ENCODE measurements around the gene RNF213.
A peak's percentile ranks its signal among the peaks of the same experiment; 100 is the strongest.
"Not testable (repeated sequence)": the region's sequence is repeated elsewhere in the genome, so short reads cannot be mapped to it uniquely, and the experiment has no call there.

RNF213 gene

DNA sequence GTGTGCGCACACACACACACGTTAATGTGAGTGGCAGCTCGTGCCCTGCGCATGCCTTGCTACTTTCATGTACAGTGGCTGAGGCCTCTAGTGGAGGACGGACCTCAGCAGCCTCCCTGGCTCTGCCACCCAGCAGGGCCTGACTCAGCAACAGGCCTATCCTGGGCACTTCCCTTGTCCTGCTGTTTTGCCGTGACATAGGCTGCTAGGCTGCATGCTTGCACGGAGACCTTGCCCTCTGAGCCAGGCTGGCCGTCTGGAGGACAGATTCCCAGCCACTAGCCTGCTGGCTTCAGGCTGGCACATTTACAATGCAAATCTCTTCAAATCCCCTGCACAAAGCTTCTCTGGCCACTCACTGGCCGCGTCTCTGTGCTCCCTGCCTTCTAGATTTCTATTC lies 9.5 kb downstream of the RNF213 start:
- no peak for DNase-seq (ENCODE audit: low read depth in 3 of 3)

DNA sequence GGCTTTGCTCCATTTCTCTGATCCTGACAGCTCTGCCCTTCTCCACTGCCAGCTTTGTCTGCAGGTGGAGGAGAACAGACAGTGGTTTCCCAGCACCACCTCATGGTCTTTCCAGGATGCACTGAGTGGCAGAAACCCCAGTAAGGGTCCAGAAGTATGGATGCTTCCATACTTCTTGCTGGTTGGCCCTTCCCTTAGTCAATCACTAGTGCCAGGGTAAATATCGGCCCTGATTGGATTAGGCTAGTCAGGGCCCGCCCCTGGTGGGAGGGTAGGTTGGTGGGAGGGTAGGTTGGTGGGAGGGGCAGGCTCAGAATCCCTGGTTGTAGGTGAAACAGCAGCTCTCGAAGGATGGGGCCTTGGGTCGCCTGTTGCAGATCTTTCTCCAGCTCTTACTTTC lies 10.2 kb downstream of the RNF213 start:
- DNase-seq (ENCODE audit: low read depth in 3 of 3) = peak in 1 of 3 experiments; percentile 31

DNA sequence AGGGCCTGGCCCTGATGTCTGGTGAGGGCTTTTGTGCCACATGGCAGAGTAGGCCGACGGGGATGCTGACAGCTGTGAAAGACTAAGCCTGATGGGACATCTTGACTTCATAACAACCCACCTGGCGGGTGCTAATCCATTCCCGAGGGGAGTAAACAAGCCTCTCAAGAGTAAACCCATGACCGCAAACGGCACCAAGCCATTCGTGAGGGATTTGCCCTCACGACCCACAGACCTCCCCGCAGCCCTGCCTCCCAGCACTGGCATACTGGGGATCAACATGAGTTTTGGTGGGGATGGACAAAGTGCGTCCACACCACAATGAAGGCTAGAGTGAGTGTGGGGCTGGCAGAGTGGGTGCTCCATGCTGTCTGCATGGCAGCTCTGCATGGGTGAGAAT lies 11.7 kb downstream of the RNF213 start:
- no peak for DNase-seq (ENCODE audit: low read depth in 3 of 3)

DNA sequence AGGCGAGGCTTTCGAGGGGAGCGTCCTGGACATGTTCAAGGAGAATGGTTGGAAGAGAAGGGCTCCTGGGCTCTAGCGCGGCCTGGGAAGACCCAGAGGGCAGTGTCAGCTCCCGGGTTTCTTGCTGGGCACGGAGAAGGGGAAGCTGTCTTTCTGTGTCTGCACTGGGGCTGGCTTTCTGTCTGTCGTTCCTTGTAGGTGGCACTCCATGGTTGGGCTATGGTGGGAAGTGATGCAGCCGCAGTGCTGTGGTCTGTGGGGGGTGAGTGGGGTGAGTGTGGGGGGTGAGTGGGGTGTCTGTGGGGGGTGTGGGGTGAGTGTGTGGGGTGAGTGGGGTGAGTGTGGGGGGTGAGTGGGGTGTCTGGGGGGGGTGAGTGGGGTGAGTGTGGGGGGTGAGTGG lies 13.7 kb downstream of the RNF213 start:
- no peak for DNase-seq (ENCODE audit: low read depth in 3 of 3)

DNA sequence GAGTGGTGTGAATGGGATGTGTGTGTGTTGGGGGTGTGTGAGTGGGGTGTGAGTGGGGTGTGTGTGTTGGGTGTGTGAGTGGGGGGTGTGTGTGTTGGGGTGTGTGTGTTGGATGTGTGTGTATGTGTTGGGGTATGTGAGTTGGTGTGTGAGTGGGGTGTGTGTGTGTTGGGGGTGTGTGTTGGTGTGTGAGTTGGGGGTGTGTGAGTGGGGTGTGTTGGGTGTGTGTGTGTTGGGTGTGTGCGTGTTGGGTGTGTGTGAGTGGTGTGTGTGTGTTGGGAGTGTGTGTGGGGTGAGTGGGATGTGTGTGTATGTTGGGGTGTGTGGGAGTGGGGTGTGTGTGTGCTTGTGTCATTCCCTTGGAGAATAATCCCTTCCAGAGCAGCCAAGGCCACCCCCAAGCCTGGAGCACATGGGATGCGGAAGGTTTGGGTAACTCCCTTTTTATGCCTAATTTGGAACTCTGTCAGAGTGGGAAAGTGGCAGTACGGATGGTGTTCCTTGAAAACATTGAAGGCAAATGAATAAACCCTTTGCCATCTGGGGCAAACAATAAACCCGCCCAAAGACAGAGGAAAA lies 14.3 kb downstream of the RNF213 start:
- DNase-seq (ENCODE audit: low read depth in 3 of 3) = no peak

DNA sequence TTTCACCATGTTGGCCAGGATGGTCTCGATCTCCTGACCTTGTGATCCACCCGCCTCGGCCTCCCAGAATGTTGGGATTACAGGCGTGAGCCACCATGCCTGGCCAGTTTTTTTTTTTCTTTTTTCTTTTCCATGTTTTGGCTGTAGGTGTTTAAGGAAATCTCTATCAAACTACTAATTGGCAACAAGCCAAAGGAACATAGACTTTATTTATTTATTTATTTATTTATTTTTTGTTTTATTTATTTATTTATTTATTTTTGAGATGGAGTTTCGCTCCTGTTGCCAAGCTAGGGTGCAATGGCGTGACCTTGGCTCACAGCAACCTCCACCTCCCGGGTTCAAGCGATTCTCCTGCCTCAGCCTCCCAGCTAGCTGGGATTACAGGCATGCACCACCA lies 15.2 kb downstream of the RNF213 start:
- not testable (repeated sequence) for DNase-seq (ENCODE audit: low read depth in 3 of 3)

DNA sequence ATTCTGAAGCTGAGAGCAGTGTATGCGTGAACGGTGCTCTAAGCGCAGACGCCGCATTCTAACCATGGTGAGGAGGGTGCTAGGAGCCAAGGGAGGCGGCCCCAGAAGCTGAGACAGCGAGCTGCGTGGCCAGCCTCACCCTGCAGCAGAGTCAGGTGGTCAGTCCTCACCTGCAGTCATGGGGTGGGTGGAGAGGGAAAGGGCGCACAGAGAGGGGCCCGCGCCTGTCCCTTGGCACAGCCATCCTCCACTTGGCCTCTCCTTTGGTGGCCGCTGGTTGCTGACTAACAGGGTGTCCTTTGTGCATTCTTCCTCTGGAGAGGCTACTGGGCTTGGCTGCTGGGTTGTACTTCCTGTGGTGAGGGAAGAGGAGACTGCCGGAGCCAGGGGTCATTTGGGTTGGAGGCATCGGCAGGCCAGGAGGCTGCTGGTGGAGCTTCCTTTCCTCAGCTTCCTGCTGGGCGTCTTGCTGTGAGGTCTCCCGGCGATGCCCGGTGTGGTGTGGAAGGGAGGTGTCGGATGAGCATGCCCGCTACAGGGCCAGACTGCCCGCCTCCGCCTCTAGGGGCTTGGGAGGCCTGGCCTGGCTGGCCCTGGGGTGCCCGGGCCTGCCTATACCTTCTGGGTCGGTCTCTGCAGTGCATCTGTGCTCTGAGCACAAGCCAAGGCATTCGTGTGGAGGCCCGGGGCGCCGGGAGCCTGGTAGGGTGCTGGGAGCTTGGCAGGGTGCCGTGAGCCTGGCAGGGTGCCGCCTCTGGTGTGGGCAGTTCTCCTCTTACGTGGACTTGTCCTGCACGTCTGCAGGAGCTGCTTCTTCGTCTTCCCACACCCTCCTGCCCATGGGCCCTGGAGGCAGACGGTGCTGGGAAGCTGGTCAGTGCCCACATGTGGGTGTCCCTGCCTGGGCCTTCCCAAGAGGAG lies 17.4 kb downstream of the RNF213 start:
- DNase-seq (ENCODE audit: low read depth in 3 of 3) = no peak

DNA sequence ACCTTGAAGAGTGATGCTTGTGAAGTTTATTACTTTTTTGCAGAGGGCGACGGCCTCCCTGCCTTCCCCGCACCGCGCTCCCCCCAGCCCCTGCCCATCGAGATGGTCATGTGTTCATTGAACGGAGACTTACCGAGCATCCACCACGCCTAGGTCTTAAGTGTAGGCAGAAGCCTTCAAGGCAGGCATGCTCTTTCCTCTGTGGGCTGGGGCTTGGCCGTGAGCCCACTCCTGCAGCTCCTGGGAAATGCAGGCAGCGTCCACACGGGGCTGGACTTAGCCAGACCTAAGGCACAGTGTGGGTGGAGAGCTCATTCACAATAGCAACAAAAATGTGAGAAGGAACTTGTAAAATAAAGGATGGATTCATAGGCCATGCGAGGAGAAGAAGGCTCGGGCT lies 19.2 kb downstream of the RNF213 start:
- no peak for DNase-seq (ENCODE audit: low read depth in 3 of 3)

DNA sequence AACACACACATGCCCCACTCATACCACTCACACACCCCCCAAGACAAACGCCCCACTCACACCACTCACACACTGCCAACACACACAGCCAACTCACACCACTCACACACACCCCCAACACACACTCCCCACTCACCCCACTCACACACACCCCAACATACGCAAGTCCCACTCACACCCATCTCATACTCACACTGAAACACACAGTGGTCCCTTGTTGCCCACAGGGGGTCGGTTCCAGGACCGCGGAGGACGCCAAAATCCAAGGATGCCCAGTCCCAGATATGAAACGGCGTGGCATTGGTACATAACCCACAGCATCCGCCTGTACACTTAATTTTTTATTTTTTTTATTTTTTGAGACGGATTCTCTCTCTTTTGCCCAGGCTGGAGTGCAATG lies 20.9 kb downstream of the RNF213 start:
- DNase-seq (ENCODE audit: low read depth in 3 of 3) = no peak

DNA sequence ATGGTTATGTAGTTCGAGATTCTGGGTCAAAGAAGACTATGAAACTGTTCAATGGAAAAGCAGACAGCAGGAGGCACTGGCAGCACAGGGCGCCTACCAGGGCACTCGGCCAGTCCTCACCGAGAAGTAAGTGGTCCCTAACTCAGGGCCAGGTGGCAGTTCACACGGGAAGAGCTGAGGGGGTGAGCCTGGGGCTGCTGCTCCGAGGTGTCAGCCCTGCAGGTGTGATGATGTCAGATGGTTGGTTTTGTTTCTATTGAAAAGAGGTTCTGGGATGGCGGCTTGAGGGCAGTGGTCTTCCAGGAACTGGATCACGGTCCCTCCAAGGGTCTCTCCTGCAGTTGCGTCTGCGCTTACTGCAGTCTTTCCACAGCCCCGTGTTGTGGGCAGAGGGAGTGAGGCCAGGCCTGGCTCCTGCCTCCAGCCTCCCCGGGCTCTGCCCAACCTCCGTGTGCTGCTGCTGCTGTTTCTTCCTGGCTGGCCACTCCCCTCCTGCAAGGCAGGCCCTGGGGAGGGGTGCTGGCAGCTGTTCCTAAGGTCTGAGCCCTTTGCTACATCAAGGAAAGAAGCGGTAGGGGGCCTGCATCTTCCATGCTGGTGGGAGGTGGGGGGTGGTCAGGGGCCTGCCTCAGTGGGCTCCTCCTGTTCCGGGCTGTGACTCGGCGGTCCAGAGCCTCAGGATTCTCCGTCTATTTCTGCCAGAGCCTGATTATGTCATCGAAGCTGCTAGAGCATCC lies 22.6 kb downstream of the RNF213 start:
- DNase-seq (ENCODE audit: low read depth in 3 of 3) = no peak

DNA sequence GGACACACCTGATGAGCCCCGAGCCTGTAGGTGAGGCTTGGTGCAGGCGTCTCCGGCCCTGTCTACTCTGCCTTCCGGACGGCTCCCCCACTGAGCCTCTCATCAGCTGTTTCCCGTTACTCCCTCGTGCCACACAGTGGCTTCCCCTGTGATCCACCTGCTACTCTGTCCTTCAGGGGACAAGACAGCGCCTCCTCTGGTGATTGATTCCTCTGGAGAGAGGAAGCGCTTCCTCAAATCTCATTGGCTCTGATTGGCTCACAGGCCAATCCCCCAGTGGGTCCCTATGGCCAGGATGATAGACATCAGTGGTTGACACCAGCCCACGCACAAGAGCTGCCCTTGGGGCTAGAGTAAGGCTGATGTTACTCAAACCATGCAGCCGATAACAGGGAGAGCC lies 24.0 kb downstream of the RNF213 start:
- DNase-seq (ENCODE audit: low read depth in 3 of 3) = no peak

DNA sequence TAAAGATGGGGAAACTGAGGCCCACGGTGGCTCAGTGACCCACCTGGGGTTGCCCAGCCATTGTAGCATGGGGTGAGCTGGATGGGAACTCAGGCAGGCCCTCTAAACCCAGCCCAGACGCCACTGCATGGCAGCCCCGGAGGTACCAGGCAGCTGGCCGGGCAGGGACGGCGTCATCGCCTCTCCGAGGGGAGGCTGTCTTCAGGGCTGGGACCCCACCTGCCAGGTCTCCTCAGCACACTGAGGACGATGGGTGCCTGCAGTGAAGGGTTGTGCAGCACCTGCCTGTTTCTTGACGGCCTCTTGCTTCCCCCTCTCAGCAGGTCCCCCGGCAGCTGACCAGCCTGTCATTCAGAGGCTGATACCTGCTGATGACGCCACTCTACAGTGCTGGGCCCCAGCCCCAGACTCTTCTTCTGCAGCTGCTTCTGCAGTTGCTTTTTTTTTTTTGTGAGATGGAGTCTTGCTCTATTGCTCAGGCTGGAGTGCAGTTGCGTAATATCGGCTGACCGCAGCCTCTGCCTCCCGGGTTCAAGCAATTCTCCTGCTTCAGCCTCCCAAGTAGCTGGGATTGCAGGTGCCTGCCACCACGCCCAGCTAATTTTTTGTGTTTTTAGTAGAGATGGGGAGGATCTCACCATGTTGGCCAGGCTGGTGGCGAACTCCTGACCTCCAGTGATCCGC lies 24.7 kb downstream of the RNF213 start:
- no peak for DNase-seq (ENCODE audit: low read depth in 3 of 3)

DNA sequence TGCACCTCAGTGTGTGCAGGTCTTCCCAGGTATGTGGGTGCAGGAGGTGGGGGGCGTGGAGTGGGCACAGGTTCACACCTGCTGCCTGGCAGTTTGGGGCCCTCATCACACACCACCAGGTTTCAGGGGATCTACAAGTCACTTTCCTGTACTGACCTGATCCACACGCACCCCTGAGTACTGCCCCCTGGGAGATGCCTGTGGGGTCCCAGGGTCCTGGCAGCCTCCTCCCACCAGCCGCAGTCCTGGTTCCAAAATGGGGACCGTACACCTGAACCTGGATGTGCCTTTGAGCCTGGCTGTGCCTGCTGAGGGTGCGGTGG lies 25.9 kb downstream of the RNF213 start:
- no peak for DNase-seq (ENCODE audit: low read depth in 3 of 3)

DNA sequence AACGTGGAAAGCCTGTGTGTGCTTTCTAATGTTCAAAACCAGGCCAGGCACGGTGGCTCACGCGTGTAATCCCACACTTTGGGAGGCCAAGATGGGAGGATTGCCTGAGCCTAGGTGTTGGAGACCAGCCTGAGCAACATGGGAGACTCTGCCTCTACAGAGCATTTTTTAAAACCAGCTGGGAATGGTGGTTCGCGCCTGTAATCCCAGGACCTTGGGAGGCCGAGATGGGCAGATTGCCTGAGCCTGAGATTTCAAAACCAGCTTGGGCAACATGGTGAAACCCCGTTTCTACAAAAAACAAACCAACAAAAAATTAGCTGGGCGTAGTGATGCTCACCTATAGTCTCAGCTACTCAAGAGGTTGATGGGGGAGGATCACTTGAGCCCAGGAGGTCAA lies 26.4 kb downstream of the RNF213 start:
- DNase-seq (ENCODE audit: low read depth in 3 of 3) = no peak

DNA sequence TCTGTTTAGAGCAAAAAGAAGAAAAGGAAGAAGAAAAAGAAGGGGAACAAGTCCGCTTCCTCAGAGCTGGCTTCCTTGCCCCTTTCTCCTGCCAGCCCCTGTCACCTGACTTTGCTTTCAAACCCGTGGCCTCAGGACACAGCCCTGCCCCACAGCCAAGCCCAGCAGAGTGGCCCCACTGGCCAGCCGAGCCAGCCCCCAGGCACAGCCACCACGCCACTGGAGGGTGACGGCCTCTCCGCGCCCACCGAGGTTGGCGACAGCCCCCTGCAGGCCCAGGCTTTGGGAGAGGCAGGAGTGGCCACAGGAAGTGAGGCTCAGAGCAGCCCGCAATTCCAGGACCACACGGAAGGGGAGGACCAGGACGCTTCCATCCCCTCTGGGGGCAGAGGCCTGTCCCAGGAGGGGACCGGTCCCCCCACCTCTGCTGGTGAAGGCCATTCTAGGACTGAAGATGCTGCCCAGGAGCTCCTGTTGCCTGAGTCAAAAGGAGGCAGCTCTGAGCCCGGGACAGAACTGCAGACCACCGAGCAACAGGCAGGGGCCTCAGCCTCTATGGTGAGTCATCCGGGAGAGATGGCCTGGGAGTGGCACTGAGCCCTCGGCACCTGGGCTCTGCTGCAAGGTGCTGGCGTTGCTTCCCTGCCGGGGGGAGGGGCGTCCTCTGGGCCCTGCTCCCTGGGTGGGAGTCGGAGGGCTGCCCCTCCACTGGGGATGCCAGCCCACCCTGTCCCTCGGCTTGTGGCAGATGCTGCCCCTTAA lies 27.3 kb downstream of the RNF213 start:
- no peak for DNase-seq (ENCODE audit: low read depth in 3 of 3)

DNA sequence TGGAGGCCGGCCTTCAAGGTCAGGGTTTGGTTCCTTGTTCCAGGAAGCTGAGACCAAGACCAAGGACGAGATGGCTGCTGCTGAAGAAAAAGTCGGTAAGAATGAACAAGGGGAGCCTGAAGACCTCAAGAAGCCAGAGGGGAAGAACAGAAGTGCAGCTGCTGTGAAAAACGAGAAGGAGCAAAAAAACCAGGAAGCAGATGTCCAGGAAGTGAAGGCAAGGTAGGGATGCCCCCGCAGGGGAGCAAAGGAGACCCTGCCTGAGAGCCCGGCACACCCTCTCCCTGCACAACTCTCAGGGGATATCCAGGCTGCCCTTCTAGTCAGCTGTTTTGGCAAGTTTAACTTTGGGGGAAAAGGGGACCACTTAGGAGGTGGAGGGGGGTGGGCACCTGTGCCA lies 29.0 kb downstream of the RNF213 start:
- no peak for DNase-seq (ENCODE audit: low read depth in 3 of 3)

DNA sequence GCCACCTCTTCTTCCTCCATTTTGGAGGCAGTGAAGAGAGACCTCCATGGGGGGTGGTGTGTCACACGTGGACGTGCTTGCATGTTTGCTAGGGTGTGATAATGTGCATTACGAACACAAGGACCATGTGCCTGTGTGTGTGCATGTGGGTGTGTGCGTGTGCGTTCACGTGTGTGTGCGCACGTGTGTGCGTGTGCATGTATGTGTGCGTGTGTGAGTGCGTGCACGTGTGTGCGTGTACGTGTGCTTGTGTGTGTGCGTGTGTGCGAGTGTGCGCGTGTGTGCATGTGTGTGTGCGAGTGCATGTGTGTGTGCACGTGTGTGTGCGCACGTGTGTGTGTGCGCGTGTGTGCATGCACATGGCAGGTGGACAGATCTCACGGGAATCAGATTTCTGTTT lies 29.5 kb downstream of the RNF213 start:
- DNase-seq (ENCODE audit: low read depth in 3 of 3) = no peak

DNA sequence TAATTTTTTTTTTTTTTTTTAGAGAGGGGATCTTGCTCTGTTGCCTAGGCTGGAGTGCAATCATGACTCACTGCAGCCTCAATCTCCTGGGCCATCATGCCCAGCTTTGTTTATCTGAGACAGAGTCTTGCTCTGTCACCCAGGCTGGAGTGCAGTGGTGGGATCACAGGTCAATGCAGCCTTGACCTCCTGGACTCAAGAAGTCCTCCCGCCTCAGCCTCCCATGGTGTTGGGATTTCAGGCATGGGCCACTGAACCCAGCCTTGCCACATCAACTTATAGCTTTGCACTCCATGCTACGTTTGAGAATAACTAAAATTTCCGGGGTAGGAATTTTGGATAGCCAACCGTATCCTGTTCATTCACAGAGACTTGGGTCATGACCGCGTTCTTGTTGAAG lies 30.6 kb downstream of the RNF213 start:
- no peak for DNase-seq (ENCODE audit: low read depth in 3 of 3)

DNA sequence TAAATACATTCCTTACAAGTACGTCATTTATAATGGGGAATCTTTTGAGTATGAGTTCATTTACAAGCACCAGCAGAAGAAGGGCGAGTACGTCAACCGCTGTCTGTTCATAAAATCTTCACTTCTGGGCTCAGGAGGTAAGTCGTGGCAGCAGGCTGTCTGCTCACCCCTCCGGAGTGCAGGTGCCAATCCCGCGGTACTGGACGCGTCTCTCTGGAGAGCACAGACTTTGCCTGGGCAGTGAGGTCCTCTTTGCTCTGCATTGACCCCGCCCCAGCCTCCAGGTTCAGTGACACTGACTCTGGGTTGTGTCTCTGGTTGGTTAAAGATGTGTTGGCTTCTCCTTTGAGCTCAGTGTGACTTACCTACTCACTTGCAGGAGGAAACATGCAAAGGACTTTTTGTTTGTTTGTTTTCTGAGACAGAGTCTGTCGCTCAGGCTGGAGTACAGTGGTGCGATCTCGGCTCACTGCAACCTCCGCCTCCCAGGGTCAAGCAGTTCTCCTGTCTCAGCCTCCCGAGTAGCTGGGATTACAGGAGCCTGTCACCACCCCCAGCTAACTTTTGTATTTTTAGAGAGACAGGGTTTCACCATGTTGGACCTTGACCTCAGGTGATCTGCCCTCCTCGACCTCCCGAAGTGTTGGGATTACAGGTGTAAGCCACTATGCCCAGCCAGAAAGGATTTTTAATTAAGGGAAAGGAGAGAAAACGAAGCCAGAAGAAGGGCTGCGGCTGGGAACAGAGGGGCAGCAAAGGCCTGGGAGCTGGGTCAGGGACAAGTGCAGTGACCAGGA lies 31.2 kb downstream of the RNF213 start:
- no peak for DNase-seq (ENCODE audit: low read depth in 3 of 3)

DNA sequence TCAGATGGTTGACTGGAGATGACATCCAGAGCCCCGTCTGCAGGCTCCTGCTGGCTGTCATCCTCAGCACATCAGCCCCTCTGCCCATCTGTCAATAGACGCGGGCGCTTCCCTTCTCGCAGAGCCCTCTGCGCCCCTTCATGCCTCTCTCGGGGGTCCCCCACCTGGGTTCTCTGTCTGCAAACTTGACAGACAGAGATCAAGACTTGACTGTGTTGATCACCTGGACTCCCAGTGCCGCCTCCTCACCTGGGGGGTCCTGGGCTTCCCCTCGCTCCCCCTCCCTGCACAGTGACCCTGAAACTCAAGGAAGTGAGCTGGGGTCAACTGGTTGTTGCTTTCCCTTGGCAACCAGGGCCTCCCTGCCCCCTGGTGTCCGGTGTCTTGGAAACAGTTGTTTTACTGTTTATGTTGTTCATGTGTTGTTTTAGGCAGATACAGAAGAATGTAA lies 31.9 kb downstream of the RNF213 start:
- no peak for DNase-seq (ENCODE audit: low read depth in 3 of 3)

DNA sequence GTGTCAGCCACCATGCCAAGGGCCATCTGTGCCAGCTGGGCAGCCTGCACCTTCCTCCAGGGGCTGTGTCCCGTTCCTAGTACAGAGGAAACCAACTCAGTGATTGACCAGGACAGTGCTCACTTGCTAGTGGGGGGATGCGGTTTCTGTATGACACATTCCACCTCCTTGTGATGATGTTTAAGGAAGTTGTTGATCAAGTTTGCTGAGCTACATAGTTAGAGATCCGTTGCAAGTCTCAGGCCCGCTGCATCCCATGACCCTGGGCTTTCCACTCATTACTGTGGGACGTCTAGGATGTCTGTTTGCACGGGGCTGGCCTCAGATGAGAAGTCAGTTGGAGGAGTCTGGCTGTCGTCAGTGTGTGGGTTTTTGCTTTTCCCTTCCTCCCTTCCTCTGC lies 33.6 kb downstream of the RNF213 start:
- DNase-seq (ENCODE audit: low read depth in 3 of 3) = no peak
